CD4-positive, alpha-beta T cell (primary cell): ENCODE data around the gene UBTD2. TPM values are rescaled to one million over a fixed set of nuclear protein-coding genes. Genes with fewer than 3 reads are reported as not detected.

Experiments used
- ATAC-seq: fragments of 200-7000 bp; cut with Tn5 transposase; one replicate; pipeline ENCODE4 v1.10.0; 2022; ENCODE audit warnings: mild to moderate bottlenecking; ENCODE audit not compliant: poor library complexity
- CTCF ChIA-PET: fragments of 350-600 bp; sonication (Branson Sonifier 250); formaldehyde crosslinking; loops from one replicate; lab custom pipeline; 2021; ENCODE audit warnings: antibody characterized with exemption, inconsistent platforms; lab: Charles Lee
- POLR2A ChIA-PET: fragments of 350-600 bp; sonication (Branson Sonifier 250); formaldehyde crosslinking; loops from one replicate; lab custom pipeline; 2021; ENCODE audit warnings: antibody characterized with exemption, inconsistent platforms; lab: Charles Lee
- DNase-seq, 14 experiments: peaks; one replicate each; pipeline ENCODE4 v3.0.0-alpha.2; 2013 to 2020; ENCODE audit warnings: mixed read lengths in 2 of 14
- H3K27ac ChIP-seq, 2 donors: one replicate each; pipeline versions ENCODE4 v1.5.1 to v1.7.0; 2013; ENCODE audit warnings: low read length in 2 of 2, low read depth in 1 of 2, mild to moderate bottlenecking in 1 of 2
- H3K27me3 ChIP-seq, 2 experiments: 1 replicate in 1 of 2; 2 replicates in 1 of 2; pipeline versions ENCODE4 v1.6.1 to v1.7.0; 2013; ENCODE audit warnings: low read length in 2 of 2, control low read depth in 1 of 2, mild to moderate bottlenecking in 1 of 2, moderate library complexity in 1 of 2; ENCODE audit not compliant: insufficient read depth in 2 of 2, control insufficient read depth in 1 of 2
- H3K36me3 ChIP-seq: one replicate; pipeline ENCODE4 v1.6.1; 2013; ENCODE audit warnings: low read length, control low read depth; ENCODE audit not compliant: insufficient read depth
- H3K4me1 ChIP-seq: one replicate; pipeline ENCODE4 v1.6.1; 2013; ENCODE audit warnings: low read length, control low read depth; ENCODE audit not compliant: insufficient read depth
- H3K4me3 ChIP-seq: one replicate; pipeline ENCODE4 v1.5.1; 2013; ENCODE audit warnings: mild to moderate bottlenecking, low read length, moderate library complexity
- H3K9me3 ChIP-seq, 2 experiments: 1 replicate in 1 of 2; 2 replicates in 1 of 2; pipeline versions ENCODE4 v1.6.1 to v1.7.0; 2013; ENCODE audit warnings: low read length in 2 of 2, mild to moderate bottlenecking in 2 of 2, control low read depth in 1 of 2, moderate library complexity in 1 of 2; ENCODE audit not compliant: control insufficient read depth in 1 of 2, insufficient read depth in 1 of 2
- H3K27ac Mint-ChIP-seq: one replicate; pipeline ENCODE4 v1.8.0; 2020; ENCODE audit warnings: mixed read lengths
- H3K27me3 Mint-ChIP-seq: one replicate; pipeline ENCODE4 v1.8.0; 2021; ENCODE audit warnings: mixed read lengths
- H3K36me3 Mint-ChIP-seq: one replicate; pipeline ENCODE4 v1.8.0; 2021; ENCODE audit warnings: low read depth, mixed read lengths
- H3K4me1 Mint-ChIP-seq: one replicate; pipeline ENCODE4 v1.8.0; 2021; ENCODE audit warnings: low read depth, mixed read lengths
- H3K4me3 Mint-ChIP-seq: one replicate; pipeline ENCODE4 v1.8.0; 2020; ENCODE audit warnings: mild to moderate bottlenecking, mixed read lengths
- H3K9me3 Mint-ChIP-seq: one replicate; pipeline ENCODE4 v1.8.0; 2020; ENCODE audit warnings: mixed read lengths
- intact Hi-C, 2 experiments: fragments of 100-400 bp; cut with DNase I in 1 of 2; cut with micrococcal nuclease in 1 of 2; formaldehyde crosslinking; loops; one replicate each; pipeline versions ENCODE4 v1.15.1 to v1.9.0; 2023 to 2025; cut with DNase I, micrococcal nuclease
- total RNA-seq, 174 experiments: library from RNA in 2 of 174; stranded (reverse) in 2 of 174; gene quantifications; one replicate each; pipeline ENCODE4 v1.2.3 and lab custom pipeline; 2021 to 2026
- TF ChIP-seq, protein P1 (sequence below): fragments of 200-600 bp; IDR thresholded peaks from one replicate; pipeline ENCODE4 v1.8.0; 2022; ENCODE audit warnings: antibody characterized with exemption, mild to moderate bottlenecking

Gene UBTD2
- total RNA-seq, 2 experiments from 2014 or later = 0.66 to 1.1 TPM

GRCh38 chr5:172178991-172179989 lies 104.3 kb downstream of the UBTD2 start:
- ChIA-PET CTCF (interaction anchor here (0.7 to 2.4 kb wide), 4 partner anchors 8 to 173 kb away, joined by 3 to 11 read pairs (median 4); partner anchors contain the start of genes FBXW11 and STK10), POLR2A (interaction anchor here (0.6 to 10.4 kb wide), 20 partner anchors 7 to 1708 kb away, joined by 3 to 592 read pairs (median 5); partner anchors contain the start of genes CPEB4, FBXW11, STK10 and UBTD2)
- peaks cover 93% of the 10 kb centered on the region for H3K4me1 Mint-ChIP-seq
- Histone ChIP-seq H3K4me3 (peak overlapping the region; percentile 57), H3K9me3 (no peaks in the 10 kb centered on the region), H3K36me3 (peaks cover 26% of the 10 kb centered on the region), H3K27ac (peak overlapping the region; percentile 97 to 98), H3K4me1 (peaks cover 99% of the 10 kb centered on the region), H3K27me3 (no peaks in the 10 kb centered on the region)
- H3K27ac Mint-ChIP-seq = peak overlapping the region; percentile 98
- ATAC-seq (peak; percentile 32), DNase-seq (peak in 13 of 14 experiments; percentile 32 to 86 (median 44))
- TF ChIP-seq, protein P1, sequence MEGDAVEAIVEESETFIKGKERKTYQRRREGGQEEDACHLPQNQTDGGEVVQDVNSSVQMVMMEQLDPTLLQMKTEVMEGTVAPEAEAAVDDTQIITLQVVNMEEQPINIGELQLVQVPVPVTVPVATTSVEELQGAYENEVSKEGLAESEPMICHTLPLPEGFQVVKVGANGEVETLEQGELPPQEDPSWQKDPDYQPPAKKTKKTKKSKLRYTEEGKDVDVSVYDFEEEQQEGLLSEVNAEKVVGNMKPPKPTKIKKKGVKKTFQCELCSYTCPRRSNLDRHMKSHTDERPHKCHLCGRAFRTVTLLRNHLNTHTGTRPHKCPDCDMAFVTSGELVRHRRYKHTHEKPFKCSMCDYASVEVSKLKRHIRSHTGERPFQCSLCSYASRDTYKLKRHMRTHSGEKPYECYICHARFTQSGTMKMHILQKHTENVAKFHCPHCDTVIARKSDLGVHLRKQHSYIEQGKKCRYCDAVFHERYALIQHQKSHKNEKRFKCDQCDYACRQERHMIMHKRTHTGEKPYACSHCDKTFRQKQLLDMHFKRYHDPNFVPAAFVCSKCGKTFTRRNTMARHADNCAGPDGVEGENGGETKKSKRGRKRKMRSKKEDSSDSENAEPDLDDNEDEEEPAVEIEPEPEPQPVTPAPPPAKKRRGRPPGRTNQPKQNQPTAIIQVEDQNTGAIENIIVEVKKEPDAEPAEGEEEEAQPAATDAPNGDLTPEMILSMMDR = no peak
- no peaks in the 10 kb centered on the region for H3K27me3 Mint-ChIP-seq
- H3K9me3 Mint-ChIP-seq = no peaks in the 10 kb centered on the region
- peak overlapping the region; percentile 91 for H3K4me3 Mint-ChIP-seq
- intact Hi-C loops = loop anchor here (1.0 to 10.0 kb wide), 4 partner anchors 8 to 586 kb away; partner anchors contain the start of gene STK10 (in 1 of the 2)
- peaks cover 69% of the 10 kb centered on the region for H3K36me3 Mint-ChIP-seq

GRCh38 chr5:172178301-172178987 lies 105.1 kb downstream of the UBTD2 start:
- Mint-ChIP-seq H3K9me3 (no peaks in the 10 kb centered on the region), H3K36me3 (peaks cover 67% of the 10 kb centered on the region), H3K27me3 (no peaks in the 10 kb centered on the region), H3K4me1 (peaks cover 93% of the 10 kb centered on the region), H3K27ac (peak overlapping the region; percentile 98), H3K4me3 (peak overlapping the region; percentile 91)
- peak; percentile 12 for ATAC-seq
- H3K4me1 ChIP-seq = peaks cover 99% of the 10 kb centered on the region
- DNase-seq = peak in 8 of 14 experiments; percentile 28 to 70 (median 54)
- H3K9me3 ChIP-seq = no peaks in the 10 kb centered on the region
- H3K27ac ChIP-seq = peak overlapping the region; percentile 97 to 98
- no peaks in the 10 kb centered on the region for H3K27me3 ChIP-seq
- H3K36me3 ChIP-seq = peaks cover 25% of the 10 kb centered on the region
- intact Hi-C loops = loop anchor here in 1 of 2 experiments (5.0 to 10.0 kb wide), 2 partner anchors 36 to 586 kb away; no protein-coding TSS in a partner anchor
- CTCF ChIA-PET = interaction anchor here (0.7 to 2.4 kb wide), 4 partner anchors 9 to 172 kb away, joined by 3 to 11 read pairs (median 4); partner anchors contain the start of genes FBXW11 and STK10
- TF ChIP-seq, protein P1 = no peak
- POLR2A ChIA-PET = interaction anchor here (0.6 to 10.4 kb wide), 14 partner anchors 8 to 1709 kb away, joined by 3 to 592 read pairs (median 7); partner anchors contain the start of genes CPEB4, FBXW11, STK10 and UBTD2
- H3K4me3 ChIP-seq = peak overlapping the region; percentile 57
